IMR-90 (cell line): ENCODE data around the gene POLR3A. TPM values are rescaled to one million over a fixed set of nuclear protein-coding genes. Genes with fewer than 3 reads are reported as not detected.

ENCODE experiments used
- ATAC-seq: fragments of 200-7000 bp; cut with Tn5 transposase; 2 replicates; pipeline ENCODE4 v1.9.1; 2020; ENCODE audit warnings: low read depth, mild to moderate bottlenecking, moderate library complexity
- BruUV-seq: library from RNA; stranded (reverse); fragments of 400-500 nt; replicated peaks from 2 replicates; lab custom pipeline; 2021; lab: Mats Ljungman, UMichigan
- CTCF ChIA-PET: fragments of 300-600 bp; formaldehyde crosslinking; extraction: SDS; loops from one replicate; lab custom pipeline; 2021; ENCODE audit warnings: antibody characterized with exemption; lab: Yijun Ruan, JAX
- POLR2A ChIA-PET: fragments of 300-600 bp; sonication (Branson Sonifier 250); formaldehyde crosslinking; loops from one replicate; lab custom pipeline; 2022; ENCODE audit warnings: antibody characterized with exemption; ENCODE audit not compliant: unreplicated experiment; lab: Charles Lee
- DNase-seq: peaks from one replicate; pipeline ENCODE4 v3.0.0; 2013
- H2AFZ ChIP-seq: replicated peaks from 2 replicates; pipeline ENCODE3; 2013; ENCODE audit warnings: low read length, mild to moderate bottlenecking; ENCODE audit not compliant: poor library complexity
- H2AK5ac ChIP-seq: 2 replicates; pipeline ENCODE4 v1.6.1; 2013; ENCODE audit warnings: low read depth, low read length, inconsistent platforms
- H2AK9ac ChIP-seq: replicated peaks from 2 replicates; pipeline ENCODE3; 2013; ENCODE audit warnings: mild to moderate bottlenecking, low read depth, low read length, moderate library complexity; ENCODE audit not compliant: poor library complexity
- H2BK120ac ChIP-seq: 2 replicates; pipeline ENCODE4 v1.6.1; 2013; ENCODE audit warnings: low read depth, low read length, inconsistent platforms
- H2BK15ac ChIP-seq: 3 replicates; pipeline ENCODE4 v1.6.1; 2013; ENCODE audit warnings: low read depth, low read length, inconsistent platforms
- H2BK20ac ChIP-seq: 2 replicates; pipeline ENCODE4 v1.6.1; 2013; ENCODE audit warnings: low read depth, mild to moderate bottlenecking, inconsistent platforms, low read length, moderate library complexity
- H2BK5ac ChIP-seq: 2 replicates; pipeline ENCODE4 v1.6.1; 2013; ENCODE audit warnings: mild to moderate bottlenecking, low read depth, low read length, inconsistent platforms; ENCODE audit not compliant: poor library complexity, severe bottlenecking
- H3K14ac ChIP-seq: replicated peaks from 2 replicates; pipeline ENCODE4 v1.6.1; 2013; ENCODE audit warnings: low read depth, low read length, inconsistent platforms
- H3K18ac ChIP-seq: 2 replicates; pipeline ENCODE4 v1.6.1; 2013; ENCODE audit warnings: low read depth, low read length, control low read depth
- H3K23ac ChIP-seq: 2 replicates; pipeline ENCODE4 v1.6.1; 2013; ENCODE audit warnings: low read depth, low read length, inconsistent platforms
- H3K27ac ChIP-seq: 2 replicates; pipeline ENCODE4 v1.5.1; 2013; ENCODE audit warnings: mild to moderate bottlenecking, control low read depth, low read length; ENCODE audit not compliant: insufficient read depth
- H3K27me3 ChIP-seq: 2 replicates; pipeline ENCODE4 v1.6.1; 2013; ENCODE audit warnings: low read length; ENCODE audit not compliant: control insufficient read depth, insufficient read depth
- H3K36me3 ChIP-seq: 2 replicates; pipeline ENCODE4 v1.6.1; 2013; ENCODE audit warnings: low read length, mixed read lengths; ENCODE audit not compliant: control insufficient read depth, insufficient read depth
- H3K4ac ChIP-seq: 2 replicates; pipeline ENCODE4 v1.6.1; 2013; ENCODE audit warnings: low read depth, low read length, inconsistent platforms
- H3K4me1 ChIP-seq: 2 replicates; pipeline ENCODE4 v1.6.1; 2013; ENCODE audit warnings: low read length, mixed read lengths; ENCODE audit not compliant: control insufficient read depth, insufficient read depth
- H3K4me2 ChIP-seq: 2 replicates; pipeline ENCODE4 v1.6.1; 2013; ENCODE audit warnings: low read depth, mild to moderate bottlenecking, control low read depth, low read length, moderate library complexity
- H3K4me3 ChIP-seq: 2 replicates; pipeline ENCODE4 v1.5.1; 2013; ENCODE audit warnings: low read depth, mild to moderate bottlenecking, control low read depth, low read length, moderate library complexity; ENCODE audit not compliant: insufficient read depth
- H3K56ac ChIP-seq: 2 replicates; pipeline ENCODE4 v1.6.1; 2013; ENCODE audit warnings: low read length, inconsistent platforms; ENCODE audit not compliant: insufficient read depth; ENCODE audit errors: extremely low read depth
- H3K79me1 ChIP-seq, 2 experiments: 2 replicates each; pipeline ENCODE4 v1.6.1; 2013; ENCODE audit warnings: low read length in 2 of 2, inconsistent platforms in 1 of 2, low read depth in 1 of 2
- H3K9ac ChIP-seq: 2 replicates; pipeline ENCODE4 v1.6.1; 2013; ENCODE audit warnings: low read depth, low read length, control low read depth
- H3K9me1 ChIP-seq: 2 replicates; pipeline ENCODE4 v1.6.1; 2013; ENCODE audit warnings: low read length, inconsistent platforms; ENCODE audit not compliant: insufficient read depth
- H3K9me3 ChIP-seq: 2 replicates; pipeline ENCODE4 v1.6.1; 2013; ENCODE audit warnings: low read length; ENCODE audit not compliant: control insufficient read depth, insufficient read depth
- H4K20me1 ChIP-seq: 2 replicates; pipeline ENCODE4 v1.6.1; 2013; ENCODE audit warnings: low read length, inconsistent platforms; ENCODE audit not compliant: insufficient read depth
- H4K5ac ChIP-seq: 2 replicates; pipeline ENCODE4 v1.6.1; 2013; ENCODE audit warnings: mild to moderate bottlenecking, low read depth, low read length, control low read depth
- H4K8ac ChIP-seq, 2 experiments: 2 replicates each; pipeline ENCODE4 v1.6.1; 2013; ENCODE audit warnings: low read depth in 2 of 2, low read length in 2 of 2, control low read depth in 1 of 2, inconsistent platforms in 1 of 2
- H4K91ac ChIP-seq: 2 replicates; pipeline ENCODE4 v1.6.1; 2013; ENCODE audit warnings: low read depth, low read length, inconsistent platforms; ENCODE audit not compliant: insufficient read depth
- CEBPB ChIP-seq: IDR thresholded peaks from 2 replicates; pipeline ENCODE4 v1.6.1; 2012; ENCODE audit warnings: low read depth, low read length, improper control_type of control experiment
- FOS ChIP-seq: fragments of 150-350 bp; IDR thresholded peaks from 2 replicates; pipeline ENCODE4 v1.6.1; 2016; ENCODE audit warnings: low read depth, low read length
- MAFK ChIP-seq: IDR thresholded peaks from 2 replicates; pipeline ENCODE4 v1.6.1; 2012; ENCODE audit warnings: low read depth, low read length, improper control_type of control experiment
- MAZ ChIP-seq: IDR thresholded peaks from 2 replicates; pipeline ENCODE4 v1.6.1; 2012; ENCODE audit warnings: low read depth, mild to moderate bottlenecking, low read length, improper control_type of control experiment, moderate library complexity, borderline replicate concordance
- POLR2A ChIP-seq: IDR thresholded peaks from 2 replicates; pipeline ENCODE4 v1.6.1; 2012; ENCODE audit warnings: mild to moderate bottlenecking, low read depth, low read length
- RCOR1 ChIP-seq: IDR thresholded peaks from 2 replicates; pipeline ENCODE4 v1.6.1; 2012; ENCODE audit warnings: mild to moderate bottlenecking, low read length, improper control_type of control experiment; ENCODE audit not compliant: insufficient replicate concordance
- WGBS, 2 experiments: methylation state at CpG; one replicate each; pipeline versions ENCODE4 v1.1.5 to v1.1.7; 2013; ENCODE audit warnings: missing lambda C conversion rate in 2 of 2; ENCODE audit not compliant: insufficient read length in 1 of 2; ENCODE audit errors: extremely low coverage in 2 of 2; 5-methylcytosine and 5-hydroxymethylcytosine counted together
- dilution Hi-C: fragments of 300-500 bp; cut with HindIII; formaldehyde crosslinking; loops from one replicate; pipeline ENCODE4 v1.14.3; 2018; ENCODE audit warnings: low sequenced_read_pairs; ENCODE audit not compliant: unreplicated experiment
- in situ Hi-C: fragments of 300-500 bp; cut with MboI; formaldehyde crosslinking; loops from 3 replicates; pipeline ENCODE4 v1.14.3; 2019; ENCODE audit warnings: low sequenced_read_pairs, inconsistent platforms, mixed read lengths
- intact Hi-C: fragments of 100-400 bp; cut with micrococcal nuclease; formaldehyde crosslinking; loops from 2 replicates; pipeline ENCODE4 v1.10.0; 2022
- polyA plus RNA-seq, 3 experiments: library from polyadenylated mRNA; depleted of rRNA; stranded (reverse); fragments of >200 nt; gene quantifications; 2 replicates each; pipeline ENCODE4 v1.2.3, GENCODE V29; 2012; ENCODE audit warnings: low replicate concordance in 1 of 3
- total RNA-seq: library from RNA; depleted of rRNA; stranded (reverse); fragments of >200 nt; gene quantifications from 2 replicates; pipeline ENCODE4 v1.2.3, GENCODE V29; 2012

POLR3A gene
- total and polyA plus RNA-seq, 2 of the 4 experiments (the other 2 are of a cell fraction): 11.9 to 24.4 TPM

- H4K5ac ChIP-seq: no peak overlapping the region
- H2AK5ac ChIP-seq: peak overlapping the region; percentile 83
- H2BK15ac ChIP-seq: peak overlapping the region; percentile 69; the same call in 1 of the 3 replicates
- H4K20me1 ChIP-seq: peaks cover 2% of the 10 kb centered on the region; the same call in 1 of the 2 replicates
- no peaks in the 10 kb centered on the region for H3K9me3 ChIP-seq
- peaks cover 14% of the 10 kb centered on the region for H3K4me1 ChIP-seq
- DNase-seq (peak; percentile 73), ATAC-seq (peak; percentile 77)
- H3K9ac ChIP-seq: no peak overlapping the region
- POLR2A ChIA-PET: no interaction called here
- no peak overlapping the region for H3K4me3 ChIP-seq
- H2BK120ac ChIP-seq: peak overlapping the region; percentile 80
- peak overlapping the region; percentile 45 for H3K27ac ChIP-seq
- H3K14ac ChIP-seq: peak overlapping the region; percentile 70
- no peaks in the 10 kb centered on the region for H3K36me3 ChIP-seq
- H3K27me3 ChIP-seq: no peaks in the 10 kb centered on the region
- H3K79me1 ChIP-seq: no peaks in the 10 kb centered on the region
- H3K4me2 ChIP-seq: peak overlapping the region; percentile 45
- H2BK5ac ChIP-seq: peak overlapping the region; percentile 22
- peak overlapping the region; percentile 63; the same call in 1 of the 2 replicates for H3K23ac ChIP-seq
- dilution Hi-C loops (no loop called here), in situ Hi-C loops (no loop called here), intact Hi-C loops (no loop called here)
- H3K56ac ChIP-seq: no peak overlapping the region
- CTCF ChIA-PET: no interaction called here
- no CpG with 5 or more reads among the region's 8 CpGs for WGBS, 2 experiments
- peak overlapping the region; percentile 92 for H2BK20ac ChIP-seq
- no peak for TF ChIP-seq RCOR1
- 0 out of 2 replicates have a peak, but pooled peaks have one; percentile 12 for TF ChIP-seq MAFK
- TF ChIP-seq CEBPB: peak; percentile 16; the same call in 1 of the 2 replicates
- TF ChIP-seq FOS: peak; percentile 82
- TF ChIP-seq MAZ: 0 out of 2 replicates have a peak, but pooled peaks have one; percentile 9
- no peak for TF ChIP-seq POLR2A
- peak overlapping the region in 1 of 2 experiments; percentile 16; a peak in 1 of 4 replicates for H4K8ac ChIP-seq
- peak overlapping the region; percentile 36 for H4K91ac ChIP-seq
- H3K4ac ChIP-seq: peak overlapping the region; percentile 71
- H2AK9ac ChIP-seq: peak overlapping the region; percentile 66
- no peak overlapping the region for H3K18ac ChIP-seq
- peaks cover 5% of the 10 kb centered on the region; the same call in 1 of the 2 replicates for H3K9me1 ChIP-seq
- peak overlapping the region; percentile 58 for H2AFZ ChIP-seq
- no TSS peak for BruUV-seq
These were observed 86.0 kb downstream of the POLR3A start for GRCh38 chr10:77943121-77943901.
